Measurements from ENCODE around the gene CEPT1.
A peak's percentile ranks its signal among the peaks of the same experiment; 100 is the strongest.
"Not testable (repeated sequence)": the region's sequence is repeated elsewhere in the genome, so short reads cannot be mapped to it uniquely, and the experiment has no call there.

CEPT1 gene

GRCh38 chr1:111139956-111140679, at the start of gene CEPT1, which contains the start of gene DRAM2:
Gene CEPT1 (plus strand): TSS chr1:111140223. CDS start chr1:111147715, 7,492 bp downstream.
Gene DRAM2 (minus strand): TSS chr1:111140093. CDS start chr1:111131554, 8,539 bp downstream.
- peak; percentile 92 for DNase-seq

GRCh38 chr1:111095421-111095820, 44.6 kb upstream of the CEPT1 start:
- DNase-seq: not testable (repeated sequence)

DNA sequence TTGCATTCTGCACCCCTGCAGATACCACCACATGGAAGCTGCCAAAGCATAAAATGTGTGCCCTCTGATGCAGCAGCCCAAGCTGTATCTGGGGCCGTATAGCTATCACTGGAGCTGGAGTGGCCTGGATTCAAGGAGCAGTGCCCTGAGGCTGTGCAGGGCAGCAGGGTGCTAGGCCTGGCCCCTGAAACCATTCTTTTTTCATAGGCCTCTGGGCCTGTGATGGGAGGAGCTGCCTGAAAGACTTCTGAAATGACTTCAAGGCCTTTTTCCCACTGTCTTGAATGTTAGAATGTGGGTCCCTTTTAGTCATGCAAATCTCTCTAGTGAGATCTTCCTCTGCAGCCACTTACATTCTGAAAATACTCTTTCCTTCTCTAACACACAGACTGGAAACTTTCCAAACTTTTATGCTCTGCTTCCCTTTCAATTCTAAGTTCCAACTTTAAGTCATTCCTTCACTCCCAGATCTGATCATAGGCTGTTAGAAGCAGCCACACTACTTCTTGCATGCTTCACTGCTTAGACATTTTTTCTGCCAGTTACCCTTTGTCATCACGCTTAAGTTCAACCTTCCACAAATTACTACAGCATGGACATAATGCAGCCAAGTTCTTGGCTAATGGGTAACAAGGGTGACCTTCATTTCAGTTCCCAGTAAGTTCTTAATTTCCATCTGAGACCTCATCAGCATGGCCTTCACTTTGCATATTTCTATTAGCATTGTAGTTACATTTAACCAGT, 42.5 kb upstream of the CEPT1 start:
- no peak for DNase-seq

- no peak for DNase-seq
Observed at GRCh38 chr1:111099289-111099688, 40.7 kb upstream of the CEPT1 start.

GRCh38 chr1:111101854-111102642, 38.0 kb upstream of the CEPT1 start:
- no peak for DNase-seq

- DNase-seq: no peak
Observed at GRCh38 chr1:111104981-111105380, 35.0 kb upstream of the CEPT1 start.

GRCh38 chr1:111110197-111110899, 29.7 kb upstream of the CEPT1 start:
- DNase-seq: no peak

- DNase-seq: no peak
Observed at GRCh38 chr1:111116496-111116895, 23.5 kb upstream of the CEPT1 start.

- no peak for DNase-seq
Observed at GRCh38 chr1:111126354-111126753, 13.7 kb upstream of the CEPT1 start.

GRCh38 chr1:111127923-111128643, 11.9 kb upstream of the CEPT1 start:
- peak; percentile 28 for DNase-seq

DNA sequence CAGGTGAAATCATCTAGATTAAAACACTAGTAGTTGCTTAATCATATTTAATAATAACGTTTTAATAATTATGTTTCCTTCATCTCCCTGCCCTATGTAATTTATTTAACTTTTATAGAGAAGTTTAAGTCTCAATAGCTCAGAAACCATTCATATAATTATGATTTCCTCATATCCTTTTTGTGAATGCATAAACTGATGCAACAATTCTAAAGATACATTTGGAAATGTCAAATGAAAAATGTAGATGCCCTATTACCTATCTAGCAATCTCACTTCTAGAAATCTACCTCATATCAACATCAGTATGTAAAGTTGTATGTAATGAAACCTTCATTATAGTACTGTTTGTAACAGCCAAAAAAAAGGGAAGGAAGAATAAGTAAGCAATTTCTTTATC, 10.6 kb upstream of the CEPT1 start:
- DNase-seq: no peak

DNA sequence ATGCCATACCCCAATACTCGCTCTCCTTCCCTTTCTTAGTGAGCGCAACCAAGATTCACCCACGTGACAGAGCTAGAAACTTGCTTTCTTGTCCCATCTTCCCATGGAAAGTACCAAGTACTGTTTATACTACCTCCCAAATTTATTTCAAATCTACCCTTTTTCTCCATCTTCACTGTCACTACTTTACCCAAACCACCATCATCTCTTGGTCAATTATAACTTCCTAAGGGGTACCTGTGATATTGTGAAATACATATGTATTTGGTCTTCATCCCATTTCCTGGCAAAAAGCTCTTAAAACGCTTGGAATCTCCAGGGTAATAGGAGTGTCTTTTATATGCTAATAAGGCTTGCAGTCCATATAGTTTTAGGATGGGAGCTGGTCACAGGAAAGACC, 8.3 kb upstream of the CEPT1 start:
- DNase-seq: no peak

DNA sequence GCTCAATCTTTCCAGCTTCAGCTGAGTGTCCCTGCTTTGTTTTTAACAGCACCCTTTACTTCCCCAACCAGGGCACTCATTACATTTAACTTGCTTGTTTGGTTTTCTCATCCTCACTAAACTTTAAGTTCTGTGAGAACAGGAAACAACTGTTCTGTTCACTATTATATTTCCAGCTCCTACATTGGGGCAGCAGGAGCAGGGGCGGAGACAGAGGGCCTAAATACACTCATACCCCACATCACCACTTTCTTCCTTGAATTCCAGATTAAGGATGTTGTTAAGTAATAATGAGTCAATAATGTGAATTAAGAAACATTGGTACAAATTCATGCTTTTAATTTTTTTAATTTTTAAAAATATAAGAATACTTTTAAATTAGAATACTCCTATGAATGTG, 6.2 kb upstream of the CEPT1 start:
- DNase-seq: no peak

DNA sequence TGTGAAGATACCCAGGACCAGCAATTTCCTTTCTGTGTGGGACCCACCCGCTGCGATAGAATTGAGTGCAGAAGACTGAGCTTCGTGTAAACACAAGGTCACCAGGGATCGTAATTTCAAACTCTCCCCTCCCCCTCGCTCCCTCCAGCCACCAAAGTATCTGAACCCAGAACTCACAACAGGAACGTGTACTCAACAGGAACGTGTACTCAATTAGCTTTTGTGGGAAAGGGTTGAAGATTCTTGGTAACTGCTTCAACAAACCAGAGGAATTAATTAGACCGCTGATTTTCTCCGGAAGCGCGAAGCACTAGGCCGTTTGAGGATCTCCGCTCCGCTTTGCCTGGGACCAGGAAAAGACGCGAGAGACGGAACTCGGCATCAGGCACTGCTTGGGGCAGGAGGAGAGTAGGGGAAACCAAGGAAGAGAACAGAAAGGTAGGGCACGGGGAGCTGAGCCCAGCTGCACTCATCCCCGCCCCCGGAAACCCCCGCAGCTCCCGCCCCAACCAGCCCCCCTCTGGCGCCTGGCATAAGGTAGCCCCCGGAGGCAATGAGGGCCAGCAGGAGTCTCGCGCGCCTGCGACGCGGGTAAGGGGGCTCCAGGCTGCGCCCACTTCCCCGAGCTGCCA, 583 bp upstream of the CEPT1 start:
- DNase-seq: no peak

- no peak for DNase-seq
Observed at GRCh38 chr1:111140680-111140967, 601 bp downstream of the CEPT1 start.

- DNase-seq: no peak
Observed at GRCh38 chr1:111141245-111142220, 1.5 kb downstream of the CEPT1 start.

DNA sequence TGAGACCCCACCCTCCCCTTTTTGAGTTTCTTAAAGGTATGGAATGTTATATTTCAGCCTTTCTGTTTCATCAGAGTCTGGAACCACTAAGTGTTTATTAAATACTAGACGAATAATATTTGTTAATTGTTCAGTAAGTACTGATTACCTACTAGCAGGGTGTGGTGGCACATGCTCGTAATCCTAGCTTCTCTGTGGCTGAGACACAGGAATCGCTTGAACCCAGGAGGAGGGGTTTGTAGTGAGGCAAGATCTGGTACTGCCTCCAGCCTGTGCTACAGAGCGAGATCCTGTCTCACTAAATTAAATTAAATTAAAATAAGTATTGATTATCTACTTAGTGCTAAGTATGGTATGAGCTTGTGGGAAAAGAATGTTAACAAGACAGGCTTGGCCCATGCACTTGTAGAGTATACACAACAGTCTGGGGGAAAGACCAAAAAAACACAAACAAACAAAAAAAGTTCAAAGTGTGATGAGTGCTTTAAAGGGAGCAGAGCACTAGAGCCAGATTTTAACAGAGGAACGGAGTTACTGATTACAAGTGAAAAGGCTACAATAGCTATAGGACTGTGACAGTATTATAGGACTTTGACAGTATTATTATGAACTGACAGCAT, 2.4 kb downstream of the CEPT1 start:
- no peak for DNase-seq

DNA sequence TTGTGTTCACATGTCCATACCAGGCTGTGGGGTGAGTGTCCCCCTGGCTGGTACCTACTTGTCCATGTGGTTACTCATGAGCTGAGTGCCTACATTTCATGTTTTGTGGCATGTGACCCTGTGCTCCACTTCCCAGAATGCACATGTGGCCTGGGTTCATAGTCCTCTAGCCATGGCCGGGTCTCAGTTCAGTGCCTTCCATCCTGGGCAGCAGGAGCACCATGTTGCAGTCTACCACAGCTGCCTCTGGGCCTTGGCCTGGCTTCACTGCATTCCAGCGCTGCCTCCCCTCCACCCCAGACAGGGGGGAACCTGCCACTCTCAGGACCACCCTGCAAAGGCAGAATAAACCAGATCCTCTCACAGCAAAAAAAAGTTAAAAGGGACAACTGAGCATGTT, 5.5 kb downstream of the CEPT1 start:
- DNase-seq: no peak

GRCh38 chr1:111145963-111146768, 6.1 kb downstream of the CEPT1 start:
- DNase-seq: no peak

All from CD4-positive, alpha-beta T cell treated with Interferon gamma for 1 hour (primary cell).